Upper lobe of right lung (tissue), 1 donor: Measurements from ENCODE around the gene NOS3. TPM values are rescaled to one million over a fixed set of nuclear protein-coding genes. Genes with fewer than 3 reads are reported as not detected.

Experiments used
- ATAC-seq: fragments of 200-7000 bp; cut with Tn5 transposase; one replicate; pipeline ENCODE4 v1.9.1; 2020; ENCODE audit warnings: mild to moderate bottlenecking, moderate library complexity
- DNase-seq: peaks from one replicate; pipeline ENCODE4 v3.0.0-alpha.2; 2020
- H3K27ac ChIP-seq: fragments of 200-600 bp; one replicate; pipeline ENCODE4 v1.8.0; 2022
- H3K27me3 ChIP-seq: fragments of 200-600 bp; one replicate; pipeline ENCODE4 v1.8.0; 2022; ENCODE audit warnings: mild to moderate bottlenecking
- H3K36me3 ChIP-seq: fragments of 200-600 bp; one replicate; pipeline ENCODE4 v1.8.0; 2022
- H3K4me1 ChIP-seq: fragments of 200-600 bp; one replicate; pipeline ENCODE4 v1.8.0; 2022
- H3K4me3 ChIP-seq: fragments of 200-600 bp; one replicate; pipeline ENCODE4 v1.8.0; 2022; ENCODE audit warnings: mild to moderate bottlenecking
- H3K9me3 ChIP-seq: fragments of 200-600 bp; one replicate; pipeline ENCODE4 v1.8.0; 2022
- intact Hi-C: fragments of 100-400 bp; cut with DNase I; formaldehyde crosslinking; loops from one replicate; pipeline ENCODE4 v1.11.0; 2022
- total RNA-seq: library from RNA; stranded (reverse); fragmentation: NEBNext Ultra II Directional; extraction: Animal tissue kit (Norgen Biotek cat#: 25700); gene quantifications from one replicate; pipeline ENCODE4 v1.2.1, GENCODE V29; 2021
- TF ChIP-seq, protein P1 (sequence below): fragments of 200-600 bp; IDR thresholded peaks from one replicate; pipeline ENCODE4 v1.8.0; 2022; ENCODE audit warnings: antibody characterized with exemption
- donor health status: DM: no; HTN: yes; CAD: no; lungs with severe emphysema.

NOS3 gene
- total RNA-seq, 1 donor from 2014 or later = 42.9 TPM

- H3K4me1 ChIP-seq = peaks cover 19% of the 10 kb centered on the region
- intact Hi-C loops = no loop called here
- TF ChIP-seq, protein P1, sequence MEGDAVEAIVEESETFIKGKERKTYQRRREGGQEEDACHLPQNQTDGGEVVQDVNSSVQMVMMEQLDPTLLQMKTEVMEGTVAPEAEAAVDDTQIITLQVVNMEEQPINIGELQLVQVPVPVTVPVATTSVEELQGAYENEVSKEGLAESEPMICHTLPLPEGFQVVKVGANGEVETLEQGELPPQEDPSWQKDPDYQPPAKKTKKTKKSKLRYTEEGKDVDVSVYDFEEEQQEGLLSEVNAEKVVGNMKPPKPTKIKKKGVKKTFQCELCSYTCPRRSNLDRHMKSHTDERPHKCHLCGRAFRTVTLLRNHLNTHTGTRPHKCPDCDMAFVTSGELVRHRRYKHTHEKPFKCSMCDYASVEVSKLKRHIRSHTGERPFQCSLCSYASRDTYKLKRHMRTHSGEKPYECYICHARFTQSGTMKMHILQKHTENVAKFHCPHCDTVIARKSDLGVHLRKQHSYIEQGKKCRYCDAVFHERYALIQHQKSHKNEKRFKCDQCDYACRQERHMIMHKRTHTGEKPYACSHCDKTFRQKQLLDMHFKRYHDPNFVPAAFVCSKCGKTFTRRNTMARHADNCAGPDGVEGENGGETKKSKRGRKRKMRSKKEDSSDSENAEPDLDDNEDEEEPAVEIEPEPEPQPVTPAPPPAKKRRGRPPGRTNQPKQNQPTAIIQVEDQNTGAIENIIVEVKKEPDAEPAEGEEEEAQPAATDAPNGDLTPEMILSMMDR = no peak
- H3K4me3 ChIP-seq = peak overlapping the region; percentile 50
- no peaks in the 10 kb centered on the region for H3K36me3 ChIP-seq
- H3K9me3 ChIP-seq = no peaks in the 10 kb centered on the region
- no peak for ATAC-seq
- H3K27ac ChIP-seq = no peak overlapping the region
- H3K27me3 ChIP-seq = peaks cover 50% of the 10 kb centered on the region
- no peak for DNase-seq
Observed at GRCh38 chr7:150975536-150976319, 15.1 kb upstream of the NOS3 start.

- Histone ChIP-seq H3K27ac (no peak overlapping the region), H3K4me1 (peaks cover 14% of the 10 kb centered on the region)
- DNase-seq = no peak
Observed at GRCh38 chr7:150976529-150977381, 14.1 kb upstream of the NOS3 start.

DNA sequence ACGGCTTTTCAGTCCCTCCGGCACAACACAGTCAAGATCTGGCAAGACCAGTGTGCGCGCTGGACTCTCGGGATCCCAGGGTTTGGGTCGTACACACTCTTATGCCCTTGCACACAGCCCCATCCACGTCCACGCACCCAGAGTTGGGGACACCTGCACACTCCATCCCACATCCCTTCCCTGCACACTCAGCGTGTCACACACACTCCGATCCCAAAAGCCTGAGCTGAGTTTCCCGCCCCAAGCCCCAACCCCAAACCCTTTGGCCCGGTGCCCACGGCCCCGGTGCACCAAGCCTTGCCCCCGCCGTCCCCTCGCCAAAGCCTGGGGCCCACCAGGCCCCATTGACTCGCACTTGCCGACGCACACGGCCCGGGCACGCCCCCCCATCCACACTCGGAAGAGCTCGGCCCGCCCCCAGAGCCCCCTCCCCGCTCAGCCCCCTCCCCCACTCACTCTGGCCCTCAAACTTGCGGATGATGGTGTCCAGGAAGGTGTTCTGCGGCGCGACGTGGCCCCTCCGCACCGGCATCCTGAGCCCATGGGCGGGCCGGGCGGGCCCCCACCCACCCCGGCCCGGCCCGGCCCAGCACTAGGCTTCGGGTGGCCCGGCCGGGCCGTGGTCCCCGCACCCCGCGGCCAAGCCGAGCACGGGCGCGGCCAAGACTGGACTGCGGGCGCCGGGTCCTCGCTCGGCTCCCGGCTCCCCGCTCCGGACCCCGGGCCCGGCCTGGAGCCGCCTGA lies 13.3 kb upstream of the NOS3 start:
- ATAC-seq = no peak
- TF ChIP-seq, protein P1 = no peak
- intact Hi-C loops = no loop called here
- no peak overlapping the region for H3K27ac ChIP-seq
- peaks cover 54% of the 10 kb centered on the region for H3K27me3 ChIP-seq
- peak overlapping the region; percentile 23 for H3K4me3 ChIP-seq
- no peaks in the 10 kb centered on the region for H3K9me3 ChIP-seq
- H3K4me1 ChIP-seq = peaks cover 14% of the 10 kb centered on the region
- no peaks in the 10 kb centered on the region for H3K36me3 ChIP-seq
- DNase-seq = no peak

More at GRCh38 chr7:150976529-150977381, 14.1 kb upstream of the NOS3 start:
- intact Hi-C loops = no loop called here
- H3K36me3 ChIP-seq = no peaks in the 10 kb centered on the region
- no peaks in the 10 kb centered on the region for H3K9me3 ChIP-seq
- H3K27me3 ChIP-seq = peaks cover 54% of the 10 kb centered on the region
- no peak for ATAC-seq
- peak overlapping the region; percentile 23 for H3K4me3 ChIP-seq
- TF ChIP-seq, protein P1 = no peak

GRCh38 chr7:150978126-150978789 lies 12.6 kb upstream of the NOS3 start, which contains the start of gene KCNH2:
Gene KCNH2 (minus strand): TSS chr7:150978321. CDS start chr7:150977913, 408 bp downstream.
- intact Hi-C loops = no loop called here
- H3K27ac ChIP-seq = no peak within 1 kb of the TSS
- H3K27me3 ChIP-seq = peaks cover 54% of the 10 kb centered on the region

More at GRCh38 chr7:150978126-150978789, 12.6 kb upstream of the NOS3 start, which contains the start of gene KCNH2:
- H3K4me3 ChIP-seq = peak within 1 kb of the TSS; percentile 25
- H3K4me1 ChIP-seq = peaks cover 14% of the 10 kb centered on the region
- TF ChIP-seq, protein P1 = no peak
- ATAC-seq (no peak), DNase-seq (no peak)
- H3K36me3 ChIP-seq = no peaks in the 10 kb centered on the region
- H3K9me3 ChIP-seq = no peaks in the 10 kb centered on the region
